Stimulated activated CD8-positive, alpha-beta memory T cell treated with anti-CD3 and anti-CD28 coated beads, Interleukin-12 subunit alpha, Interleukin-12 subunit beta, amount 100 ng/mL, for 24 hours (primary cell): ENCODE results near the gene DUOXA2.

Experiments
- DNase-seq: peaks from one replicate; pipeline ENCODE4 v3.0.0-alpha.2; 2020; ENCODE audit errors: extremely low read depth

DUOXA2 gene

GRCh38 chr15:45136378-45136764 is 22.2 kb downstream of the DUOXA2 start:
- no peak for DNase-seq

DNA sequence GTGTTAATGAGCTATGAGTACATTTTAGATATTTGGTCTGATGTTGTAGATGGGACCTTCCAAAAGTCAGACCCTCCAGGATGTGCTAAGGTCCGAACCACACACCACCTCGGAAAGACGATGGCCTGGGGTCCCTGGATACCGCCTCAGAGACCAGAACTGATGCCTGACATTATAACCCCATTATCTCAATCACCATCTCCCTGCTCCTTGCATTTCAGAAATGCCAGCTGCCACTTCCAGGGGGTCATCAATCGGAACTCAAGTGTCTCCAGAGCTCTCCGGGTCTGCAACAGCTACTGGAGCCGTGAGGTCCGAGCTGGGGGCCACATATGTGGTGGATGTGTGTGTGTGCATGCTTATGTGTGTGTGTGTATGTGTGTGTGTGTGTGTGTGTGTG is 23.6 kb downstream of the DUOXA2 start:
- DNase-seq, result no peak

- no peak for DNase-seq
These were observed 25.0 kb downstream of the DUOXA2 start for GRCh38 chr15:45138814-45139765.

GRCh38 chr15:45139770-45140169 is 25.6 kb downstream of the DUOXA2 start:
- no peak for DNase-seq

DNA sequence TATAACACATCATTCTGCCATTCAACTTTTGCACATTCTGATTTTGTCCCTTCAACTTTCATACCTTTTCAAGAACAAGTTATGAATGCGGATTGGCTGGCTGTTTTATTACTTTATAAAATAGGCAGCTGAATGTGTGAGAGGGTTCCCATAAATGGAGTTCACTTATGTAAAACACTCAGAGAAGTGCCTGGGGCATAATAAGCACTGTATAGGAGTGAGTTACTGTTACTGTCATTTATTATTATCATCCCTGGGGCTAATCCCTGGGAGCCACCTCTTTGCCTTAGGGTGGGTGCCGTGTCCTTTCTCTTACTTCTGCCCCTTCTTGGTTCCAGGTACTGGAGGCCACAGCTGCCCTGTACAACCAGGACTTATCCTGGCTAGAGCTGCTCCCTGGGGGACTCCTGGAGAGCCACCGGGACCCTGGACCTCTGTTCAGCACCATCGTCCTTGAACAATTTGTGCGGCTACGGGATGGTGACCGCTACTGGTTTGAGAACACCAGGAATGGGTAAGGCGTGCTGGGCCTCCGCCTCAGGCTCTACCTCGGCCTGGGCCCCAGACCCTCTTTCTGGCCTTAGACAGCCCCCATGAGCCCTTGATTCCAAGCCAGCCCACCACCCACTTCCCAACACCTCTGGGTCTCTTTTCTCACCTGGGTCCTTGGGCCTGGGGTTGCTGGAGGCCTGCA is 26.6 kb downstream of the DUOXA2 start:
- no peak for DNase-seq

GRCh38 chr15:45141386-45141785 is 27.3 kb downstream of the DUOXA2 start:
- no peak for DNase-seq

GRCh38 chr15:45143056-45143455 is 28.9 kb downstream of the DUOXA2 start:
- DNase-seq, result no peak

GRCh38 chr15:45143946-45144345 is 29.8 kb downstream of the DUOXA2 start:
- no peak for DNase-seq

DNA sequence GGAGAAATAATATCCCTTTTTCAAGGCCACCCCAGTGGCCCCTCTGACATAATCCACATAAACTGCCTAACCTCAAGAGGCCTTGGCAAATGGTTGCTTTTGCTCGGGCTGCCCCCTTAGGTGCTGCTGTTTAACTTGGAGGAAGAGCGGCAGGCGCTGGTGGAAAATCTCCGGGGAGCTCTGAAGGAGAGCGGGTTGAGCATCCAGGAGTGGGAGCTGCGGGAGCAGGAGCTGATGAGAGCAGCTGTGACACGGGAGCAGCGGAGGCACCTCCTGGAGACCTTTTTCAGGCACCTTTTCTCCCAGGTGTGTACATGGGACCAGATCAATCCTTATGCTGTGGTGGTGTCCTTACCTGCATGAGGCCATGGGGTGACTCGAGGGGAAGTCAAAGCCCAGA is 30.6 kb downstream of the DUOXA2 start:
- no peak for DNase-seq

- no peak for DNase-seq
These were observed 32.3 kb downstream of the DUOXA2 start for GRCh38 chr15:45146405-45146804.

DNA sequence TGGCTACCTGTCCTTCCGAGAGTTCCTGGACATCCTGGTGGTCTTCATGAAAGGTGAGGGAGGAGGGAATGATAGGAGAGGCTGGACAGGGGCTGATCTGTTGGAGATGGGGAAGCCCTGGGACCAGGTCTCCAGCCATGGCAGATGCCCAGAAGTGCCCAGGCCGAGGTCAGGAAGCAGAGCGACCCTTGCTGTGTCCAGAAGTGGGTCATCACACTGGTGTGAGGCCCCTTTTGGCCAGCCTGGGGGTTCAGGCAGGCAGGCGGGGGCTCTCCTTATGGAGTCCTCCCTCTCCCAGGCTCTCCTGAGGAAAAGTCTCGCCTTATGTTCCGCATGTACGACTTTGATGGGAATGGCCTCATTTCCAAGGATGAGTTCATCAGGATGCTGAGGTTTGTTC is 33.5 kb downstream of the DUOXA2 start:
- no peak for DNase-seq

GRCh38 chr15:45148076-45149059 is 34.2 kb downstream of the DUOXA2 start:
- no peak for DNase-seq

- DNase-seq, result no peak
These were observed 34.9 kb downstream of the DUOXA2 start for GRCh38 chr15:45149060-45149459.

GRCh38 chr15:45150481-45150880 is 36.4 kb downstream of the DUOXA2 start:
- no peak for DNase-seq

DNA sequence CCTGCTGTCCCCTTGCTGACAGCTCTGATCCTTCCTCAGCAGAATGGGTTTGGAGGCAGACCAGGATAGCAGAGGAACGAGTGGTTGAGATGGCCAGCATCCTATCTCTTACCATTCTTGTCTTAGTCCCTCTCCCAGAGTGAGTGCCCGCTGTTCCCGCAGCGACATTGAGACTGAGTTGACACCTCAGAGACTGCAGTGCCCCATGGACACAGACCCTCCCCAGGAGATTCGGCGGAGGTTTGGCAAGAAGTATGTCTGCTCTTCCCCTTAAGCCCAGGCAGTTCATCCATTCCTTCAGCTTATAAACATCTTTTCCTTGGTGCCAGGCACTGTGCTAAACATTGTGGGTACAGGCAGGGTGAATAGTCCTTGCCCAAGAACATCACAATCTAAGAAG is 36.9 kb downstream of the DUOXA2 start:
- DNase-seq, result no peak

- DNase-seq, result no peak
These were observed 38.1 kb downstream of the DUOXA2 start for GRCh38 chr15:45151998-45152828.

GRCh38 chr15:45155739-45156138 is 41.6 kb downstream of the DUOXA2 start:
- no peak for DNase-seq

DNA sequence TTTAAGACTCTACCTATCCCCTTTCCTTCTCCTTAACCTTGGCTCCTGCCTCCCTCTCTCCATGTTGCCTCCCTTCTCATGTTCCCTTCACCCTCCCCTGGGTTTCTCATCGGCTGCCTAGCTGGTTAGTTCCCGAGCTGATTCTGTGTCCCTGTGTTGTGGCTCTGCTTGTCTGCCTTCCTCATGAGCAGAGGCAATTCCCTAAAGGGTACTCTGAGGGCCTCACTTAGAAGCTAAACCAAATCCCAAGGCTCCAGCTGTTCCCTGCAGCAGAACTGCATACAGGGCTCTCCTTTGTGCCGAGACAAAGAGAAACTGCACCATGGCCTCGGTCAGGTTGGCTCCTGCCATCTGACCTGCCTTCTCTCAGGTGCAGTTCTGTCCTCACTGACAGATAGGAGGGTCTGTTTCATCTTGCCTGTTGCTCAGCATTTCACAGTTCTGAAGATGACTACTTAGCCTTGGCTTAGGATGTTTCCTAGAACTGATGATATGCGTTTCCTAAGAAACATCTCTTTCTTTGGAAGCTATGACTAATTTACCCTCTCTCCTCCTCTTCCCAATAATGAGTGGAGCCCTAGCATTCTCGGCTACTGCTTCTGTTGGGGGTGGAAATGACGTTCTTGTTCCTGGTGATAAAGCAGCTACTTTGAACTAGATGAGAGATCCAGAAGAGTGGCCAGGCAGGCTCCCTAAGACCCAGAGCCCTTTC is 42.8 kb downstream of the DUOXA2 start:
- no peak for DNase-seq

DNA sequence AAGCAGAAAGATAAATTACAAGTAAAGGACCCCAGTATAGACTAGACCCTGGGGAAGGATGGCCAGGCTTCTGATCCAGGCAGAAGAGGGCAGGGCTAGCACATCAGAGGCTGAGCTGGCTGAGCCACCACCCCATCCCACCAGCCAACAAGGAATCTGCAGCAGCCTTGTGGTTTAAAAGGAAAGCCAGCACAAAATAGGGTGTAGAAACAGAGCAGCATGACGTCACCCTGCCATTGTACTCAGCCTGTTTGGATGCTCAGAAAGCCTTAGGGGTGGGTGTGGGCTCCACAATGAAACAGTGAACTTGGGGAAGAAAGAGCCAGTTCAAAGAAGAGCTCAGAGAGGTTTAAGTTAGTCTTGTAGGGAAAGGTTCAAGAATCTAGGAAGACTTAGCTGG is 43.8 kb downstream of the DUOXA2 start:
- DNase-seq, result no peak

GRCh38 chr15:45161666-45162065 is 47.5 kb downstream of the DUOXA2 start:
- no peak for DNase-seq
